ENCODE results near the gene ADCY7. TPM values are rescaled to one million over a fixed set of nuclear protein-coding genes. Genes with fewer than 3 reads are reported as not detected.

ADCY7 gene
- total and polyA plus RNA-seq, 9 of the 15 experiments (the other 6 are each of a cell fraction or from before 2014, with no cell fraction given), result 2.3 to 108 (median 28.6) TPM

GRCh38 chr16:50248845-50249244 lies 17.5 kb upstream of the ADCY7 start (continued):
- TF ChIP-seq GTF2A2 (tag; IDR thresholded peaks at IDR 0.05) (no peak), POLR3G (IDR thresholded peaks at IDR 0.05; ENCODE audit: extremely low read depth, insufficient read length, insufficient replicate concordance) (no peak), MAZ (CRISPR knock-in tag; conservative IDR thresholded peaks at IDR 0.05 in 1 of 2, IDR thresholded peaks at IDR 0.05 in 1 of 2) (no peak)

GRCh38 chr16:50251375-50252081 lies 14.8 kb upstream of the ADCY7 start:
- Histone ChIP-seq H3K4me3 (no peak overlapping the region), H3K9me3 (replicated peaks; ENCODE audit: control insufficient read depth, insufficient read depth, low read depth, low read length) (no peaks in the 10 kb centered on the region), H4K20me1 (replicated peaks; ENCODE audit: control insufficient read depth, insufficient read depth, low read length) (no peaks in the 10 kb centered on the region), H3K9me1 (ENCODE audit: control insufficient read depth, insufficient read depth, low read length) (no peaks in the 10 kb centered on the region), H3K27me3 (ENCODE audit: control insufficient read depth in 2 of 2, insufficient read depth in 2 of 2, low read length in 2 of 2) (no peaks in the 10 kb centered on the region), H3K4me1 (replicated peaks in 1 of 2; ENCODE audit: control insufficient read depth in 2 of 2, insufficient read depth in 2 of 2, low read length in 2 of 2) (peaks cover 51 to 55% of the 10 kb centered on the region in 2 experiments), H3K9ac (ENCODE audit: insufficient read depth in 1 of 2, low read depth in 2 of 2, low read length in 2 of 2) (peak overlapping the region in 1 of 2 experiments; percentile 73; a peak in 2 of 4 replicates), H3K4me2 (ENCODE audit: insufficient read depth, low read length) (no peak overlapping the region; the same call in 1 of the 2 replicates), H3K79me2 (ENCODE audit: control insufficient read depth, insufficient read depth, low read length) (peaks cover 71% of the 10 kb centered on the region), H3K27ac (ENCODE audit: extremely low read depth, low read depth, low read length) (no peak overlapping the region), H3K36me3 (ENCODE audit: control insufficient read depth, insufficient read depth, low read length) (peaks cover 7% of the 10 kb centered on the region; the same call in 1 of the 3 replicates), H2AFZ (ENCODE audit: low read depth, low read length) (no peak overlapping the region)
- in situ Hi-C loops (cut with MboI) (loop anchor here (25.0 kb wide), 1 partner anchor 1639 kb away; the partner anchor contains the start of gene N4BP1), intact Hi-C loops (cut with micrococcal nuclease) (no loop called here)
- WGBS (ENCODE audit: insufficient coverage, low coverage, missing lambda C conversion rate), result 76% methylated on average over 15 of the region's 15 CpGs
- peak; percentile 22 for ATAC-seq
- no peak for FAIRE-seq
- ChIA-PET POLR2A (interaction anchor here (0.7 to 4.1 kb wide), 5 partner anchors 8 to 84 kb away, joined by 3 to 13 read pairs (median 5); no protein-coding TSS in a partner anchor), CTCF (ENCODE audit: low intra/inter-chr PET ratio) (no interaction called here)
- BruUV-seq (replicated peaks), result no TSS peak
- no peak for DNase-seq (ENCODE audit: extremely low read depth in 1 of 4, low spot score in 3 of 4)
- no peak for TF ChIP-seq CGGBP1 (CRISPR knock-in tag; IDR thresholded peaks at IDR 0.05)
- no peak for TF ChIP-seq MTA3 (IDR thresholded peaks at IDR 0.05; ENCODE audit: borderline replicate concordance)
- no peak for TF ChIP-seq NR0B1 (IDR thresholded peaks at IDR 0.05; ENCODE audit: partially characterized antibody)
- no peak for TF ChIP-seq RFX7 (CRISPR knock-in tag; IDR thresholded peaks at IDR 0.05)
- no peak for TF ChIP-seq ARID2 (IDR thresholded peaks at IDR 0.05)
- TF ChIP-seq CEBPB (tag; IDR thresholded peaks at IDR 0.05), result no peak
- no peak for TF ChIP-seq RBM22 (IDR thresholded peaks at IDR 0.05; ENCODE audit: low read depth, low read length, poor library complexity, severe bottlenecking)
- TF ChIP-seq HDAC3 (IDR thresholded peaks at IDR 0.05; ENCODE audit: borderline replicate concordance, partially characterized antibody), result no peak
- TF ChIP-seq ZEB2 (IDR thresholded peaks at IDR 0.05), result no peak
- no peak for TF ChIP-seq HMG20B (CRISPR knock-in tag; IDR thresholded peaks at IDR 0.05)
- TF ChIP-seq RBBP5 (IDR thresholded peaks at IDR 0.05; ENCODE audit: borderline replicate concordance, insufficient read depth, low read length, poor library complexity, severe bottlenecking), result no peak
- TF ChIP-seq ZNF395 (CRISPR knock-in tag; IDR thresholded peaks at IDR 0.05), result no peak
- TF ChIP-seq CHD1 (IDR thresholded peaks at IDR 0.05; ENCODE audit: low read length), result no peak
- no peak for TF ChIP-seq ZZZ3 (IDR thresholded peaks at IDR 0.05)
- peak; percentile 61 for TF ChIP-seq POLR2G (IDR thresholded peaks at IDR 0.05; ENCODE audit: low read depth, low read length)
